Endothelial cell of umbilical vein (primary cell): ENCODE results near the gene PRRC2A.
"Not testable (repeated sequence)": the region's sequence is repeated elsewhere in the genome, so short reads cannot be mapped to it uniquely, and the experiment has no call there.

Experiments used
- EZH2 ChIP-seq: IDR thresholded peaks from 2 replicates; pipeline ENCODE4 v1.6.1; 2012; ENCODE audit warnings: borderline replicate concordance, low read depth, mild to moderate bottlenecking, moderate library complexity, low read length, inconsistent platforms; ENCODE audit not compliant: severe bottlenecking
- POLR2A ChIP-seq: IDR thresholded peaks from 2 replicates; pipeline ENCODE4 v1.6.1; 2012; ENCODE audit warnings: low read depth, mild to moderate bottlenecking, control low read depth, low read length
- POLR2AphosphoS5 ChIP-seq: IDR thresholded peaks from 2 replicates; pipeline ENCODE4 v1.6.1; 2012; ENCODE audit warnings: low read depth, mild to moderate bottlenecking, control low read depth, low read length, moderate library complexity; ENCODE audit not compliant: insufficient read depth
- TF ChIP-seq, protein P1 (sequence below): IDR thresholded peaks from 2 replicates; pipeline ENCODE4 v1.6.1; 2011; ENCODE audit not compliant: insufficient read depth, insufficient read length
- TF ChIP-seq, protein P2 (sequence below), 2 donors: IDR thresholded peaks; 1 replicate in 1 of 2; 2 replicates in 1 of 2; pipeline ENCODE4 v1.5.1; 2011; ENCODE audit warnings: low read length in 2 of 2, mild to moderate bottlenecking in 2 of 2, moderate library complexity in 2 of 2, control low read depth in 1 of 2, inconsistent platforms in 1 of 2, low read depth in 1 of 2; ENCODE audit not compliant: insufficient read depth in 1 of 2; ENCODE audit errors: extremely low read depth in 1 of 2

GRCh38 chr6:31590691-31591090 is 29.8 kb upstream of the PRRC2A start:
- TF ChIP-seq, protein P1, sequence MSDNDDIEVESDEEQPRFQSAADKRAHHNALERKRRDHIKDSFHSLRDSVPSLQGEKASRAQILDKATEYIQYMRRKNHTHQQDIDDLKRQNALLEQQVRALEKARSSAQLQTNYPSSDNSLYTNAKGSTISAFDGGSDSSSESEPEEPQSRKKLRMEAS, result not testable (repeated sequence)
- TF ChIP-seq, protein P2, sequence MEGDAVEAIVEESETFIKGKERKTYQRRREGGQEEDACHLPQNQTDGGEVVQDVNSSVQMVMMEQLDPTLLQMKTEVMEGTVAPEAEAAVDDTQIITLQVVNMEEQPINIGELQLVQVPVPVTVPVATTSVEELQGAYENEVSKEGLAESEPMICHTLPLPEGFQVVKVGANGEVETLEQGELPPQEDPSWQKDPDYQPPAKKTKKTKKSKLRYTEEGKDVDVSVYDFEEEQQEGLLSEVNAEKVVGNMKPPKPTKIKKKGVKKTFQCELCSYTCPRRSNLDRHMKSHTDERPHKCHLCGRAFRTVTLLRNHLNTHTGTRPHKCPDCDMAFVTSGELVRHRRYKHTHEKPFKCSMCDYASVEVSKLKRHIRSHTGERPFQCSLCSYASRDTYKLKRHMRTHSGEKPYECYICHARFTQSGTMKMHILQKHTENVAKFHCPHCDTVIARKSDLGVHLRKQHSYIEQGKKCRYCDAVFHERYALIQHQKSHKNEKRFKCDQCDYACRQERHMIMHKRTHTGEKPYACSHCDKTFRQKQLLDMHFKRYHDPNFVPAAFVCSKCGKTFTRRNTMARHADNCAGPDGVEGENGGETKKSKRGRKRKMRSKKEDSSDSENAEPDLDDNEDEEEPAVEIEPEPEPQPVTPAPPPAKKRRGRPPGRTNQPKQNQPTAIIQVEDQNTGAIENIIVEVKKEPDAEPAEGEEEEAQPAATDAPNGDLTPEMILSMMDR (IDR thresholded peaks at IDR 0.05; ENCODE audit: extremely low read depth in 1 of 2, insufficient read depth in 1 of 2, low read depth in 1 of 2, low read length in 2 of 2), result not testable (repeated sequence)
- TF ChIP-seq POLR2A, EZH2, POLR2AphosphoS5: not testable (repeated sequence)
